Right lobe of liver (tissue), 6 donors: ENCODE measurements around the gene PARVA. TPM values are rescaled to one million over a fixed set of nuclear protein-coding genes. Genes with fewer than 3 reads are reported as not detected.

Experiments used
- ATAC-seq, 4 donors: fragments of 200-7000 bp; cut with Tn5 transposase; one replicate each; pipeline ENCODE4 v1.9.1; 2020; ENCODE audit warnings: mild to moderate bottlenecking in 4 of 4, moderate library complexity in 4 of 4
- DNase-seq, 3 donors: peaks; one replicate each; pipeline ENCODE4 v3.0.0-alpha.2; 2020
- H3K27ac ChIP-seq, 3 donors: fragments of 200-600 bp; one replicate each; pipeline ENCODE4 v1.8.0; 2022
- H3K27me3 ChIP-seq, 2 donors: fragments of 200-600 bp; one replicate each; pipeline ENCODE4 v1.8.0; 2022
- H3K36me3 ChIP-seq, 4 donors: fragments of 200-600 bp; sonication (generic) in 1 of 4; one replicate each; pipeline versions ENCODE4 v1.5.1 to v1.8.0; 2017 to 2022; ENCODE audit warnings: control low read depth in 1 of 4
- H3K4me1 ChIP-seq, 4 donors: fragments of 200-600 bp; sonication (generic) in 1 of 4; one replicate each; pipeline versions ENCODE4 v1.5.1 to v1.8.0; 2017 to 2022; ENCODE audit warnings: control low read depth in 1 of 4
- H3K4me3 ChIP-seq, 3 donors: fragments of 200-600 bp; one replicate each; pipeline ENCODE4 v1.8.0; 2022
- H3K9me3 ChIP-seq, 4 donors: fragments of 200-600 bp; sonication (generic) in 1 of 4; one replicate each; pipeline versions ENCODE4 v1.5.1 to v1.8.0; 2017 to 2022; ENCODE audit warnings: control low read depth in 1 of 4
- CTCF ChIP-seq, 4 donors: fragments of 200-600 bp in 3 of 4; fragments of 450-650 bp in 1 of 4; IDR thresholded peaks; one replicate each; pipeline versions ENCODE4 v1.5.1 to v1.8.0; 2016 to 2022; ENCODE audit warnings: antibody characterized with exemption in 4 of 4, mild to moderate bottlenecking in 2 of 4
- POLR2A ChIP-seq: fragments of 450-650 bp; IDR thresholded peaks from one replicate; pipeline ENCODE4 v1.6.1; 2017; ENCODE audit warnings: antibody characterized with exemption, mild to moderate bottlenecking
- WGBS: methylation state at CpG from one replicate; pipeline ENCODE4 v1.1.6; 2018; ENCODE audit warnings: low coverage, low lambda C conversion rate; ENCODE audit not compliant: insufficient coverage; ENCODE audit errors: missing lambda C conversion rate; 5-methylcytosine and 5-hydroxymethylcytosine counted together
- intact Hi-C, 2 donors: fragments of 100-400 bp; cut with DNase I; formaldehyde crosslinking; loops; one replicate each; pipeline versions ENCODE4 v1.11.2 to v1.14.1; 2022
- total RNA-seq, 6 experiments: library from RNA; depleted of rRNA in 2 of 6; stranded (reverse); fragments of >200 nt in 2 of 6; fragmentation: NEBNext Ultra II Directional in 3 of 6; extraction: Animal tissue kit (Norgen Biotek cat#: 25700) in 3 of 6; gene quantifications; one replicate each; pipeline versions ENCODE4 v1.1.0 to v1.2.4, GENCODE V29; 2016 to 2023
- donor health status: DM: no; HTN: yes; CAD: no.
- donor health status: DM: no; HTN: no; CAD: no.
- donor health status: DM: no; HTN: no; CAD: no.
- donor health status: DM: no; HTN: yes; CAD: no.
- donor health status: DM: no; HTN: yes; CAD: no.

PARVA gene
- total RNA-seq, 6 experiments from 2014 or later, result 11.1 to 27.5 (median 21.8) TPM

- DNase-seq (no peak), ATAC-seq (no peak)
- H3K4me1 ChIP-seq, result no peaks in the 10 kb centered on the region
- no peaks in the 10 kb centered on the region for H3K36me3 ChIP-seq
- no peak overlapping the region for H3K27ac ChIP-seq
- H3K9me3 ChIP-seq, result no peaks in the 10 kb centered on the region
- H3K4me3 ChIP-seq, result no peak overlapping the region
- no peaks in the 10 kb centered on the region for H3K27me3 ChIP-seq
- intact Hi-C loops, result no loop called here
- no peak for TF ChIP-seq CTCF (IDR thresholded peaks at IDR 0.05)
- no peak for TF ChIP-seq POLR2A
These were observed 77.4 kb downstream of the PARVA start for GRCh38 chr11:12454782-12455181.

GRCh38 chr11:12455938-12456337 lies 78.6 kb downstream of the PARVA start:
- Histone ChIP-seq H3K4me3 (no peak overlapping the region), H3K27ac (no peak overlapping the region), H3K27me3 (no peaks in the 10 kb centered on the region), H3K4me1 (no peaks in the 10 kb centered on the region), H3K36me3 (no peaks in the 10 kb centered on the region), H3K9me3 (no peaks in the 10 kb centered on the region)
- WGBS, result 85% methylated on average over 3 of the region's 4 CpGs
- TF ChIP-seq POLR2A (no peak), CTCF (IDR thresholded peaks at IDR 0.05) (no peak)
- no peak for ATAC-seq
- intact Hi-C loops, result no loop called here
- no peak for DNase-seq

GRCh38 chr11:12456651-12457579 lies 79.5 kb downstream of the PARVA start:
- TF ChIP-seq POLR2A (no peak), CTCF (IDR thresholded peaks at IDR 0.05) (no peak)
- WGBS, result 63% methylated on average over 4 of the region's 5 CpGs
- DNase-seq (no peak), ATAC-seq (no peak)
- Histone ChIP-seq H3K9me3 (no peaks in the 10 kb centered on the region), H3K27ac (no peak overlapping the region), H3K4me1 (no peaks in the 10 kb centered on the region), H3K36me3 (no peaks in the 10 kb centered on the region), H3K27me3 (no peaks in the 10 kb centered on the region), H3K4me3 (no peak overlapping the region)
- intact Hi-C loops, result no loop called here

GRCh38 chr11:12458042-12458441 lies 80.7 kb downstream of the PARVA start:
- ATAC-seq (no peak), DNase-seq (no peak)
- Histone ChIP-seq H3K27me3 (no peaks in the 10 kb centered on the region), H3K4me1 (no peaks in the 10 kb centered on the region), H3K27ac (no peak overlapping the region), H3K9me3 (no peaks in the 10 kb centered on the region), H3K4me3 (no peak overlapping the region), H3K36me3 (no peaks in the 10 kb centered on the region)
- no peak for TF ChIP-seq CTCF (IDR thresholded peaks at IDR 0.05)
- no peak for TF ChIP-seq POLR2A
- intact Hi-C loops, result no loop called here
- WGBS, result 97% methylated on average over 4 of the region's 6 CpGs
